HepG2 (cell line): Measurements from ENCODE around the gene KIAA0232. TPM values are rescaled to one million over a fixed set of nuclear protein-coding genes. Genes with fewer than 3 reads are reported as not detected.
A peak's percentile ranks its signal among the peaks of the same experiment; 100 is the strongest.

Experiments used
- DR1 ChIP-seq: sonication (generic); formaldehyde crosslinking; IDR thresholded peaks from 2 replicates; pipeline ENCODE4 v1.8.0; 2021; ENCODE audit warnings: mild to moderate bottlenecking, missing genetic modification reagents, inconsistent platforms
- FOSL2 ChIP-seq: sonication (generic); formaldehyde crosslinking; IDR thresholded peaks from 2 replicates; pipeline ENCODE4 v1.4.0; 2020; ENCODE audit warnings: missing genetic modification reagents
- FOXK1 ChIP-seq: sonication (generic); formaldehyde crosslinking; IDR thresholded peaks from 2 replicates; pipeline ENCODE4 v1.4.0; 2020; ENCODE audit warnings: low read depth, missing genetic modification reagents, borderline replicate concordance
- GABPB1 ChIP-seq: IDR thresholded peaks from 2 replicates; pipeline ENCODE4 v1.6.1; 2016; ENCODE audit warnings: mild to moderate bottlenecking, missing genetic modification reagents, moderate library complexity, missing compliant biosample characterization
- GATAD1 ChIP-seq: IDR thresholded peaks from 2 replicates; pipeline ENCODE4 v1.6.1; 2016; ENCODE audit warnings: missing genetic modification reagents, missing compliant biosample characterization
- JUN ChIP-seq: sonication (generic); formaldehyde crosslinking; IDR thresholded peaks from 2 replicates; pipeline ENCODE4 v1.4.0; 2020; ENCODE audit warnings: mild to moderate bottlenecking, missing genetic modification reagents
- KAT8 ChIP-seq: IDR thresholded peaks from 2 replicates; pipeline ENCODE4 v1.6.1; 2016; ENCODE audit warnings: missing genetic modification reagents, missing compliant biosample characterization
- MAZ ChIP-seq, 2 experiments: sonication (generic) in 1 of 2; formaldehyde crosslinking in 1 of 2; IDR thresholded peaks; 2 replicates each; pipeline versions ENCODE4 v1.5.0 to v1.6.1; 2012 to 2020; ENCODE audit warnings: low read depth in 2 of 2, mild to moderate bottlenecking in 2 of 2, borderline replicate concordance in 1 of 2, improper control_type of control experiment in 1 of 2, low read length in 1 of 2, missing genetic modification reagents in 1 of 2, moderate library complexity in 1 of 2
- PHF21A ChIP-seq: sonication (generic); formaldehyde crosslinking; IDR thresholded peaks from 2 replicates; pipeline ENCODE4 v1.5.0; 2020; ENCODE audit warnings: mild to moderate bottlenecking, missing genetic modification reagents
- POGZ ChIP-seq: sonication (generic); formaldehyde crosslinking; IDR thresholded peaks from 2 replicates; pipeline ENCODE4 v1.4.0; 2020; ENCODE audit warnings: mild to moderate bottlenecking, missing genetic modification reagents
- TP53 ChIP-seq: sonication (generic); formaldehyde crosslinking; conservative IDR thresholded peaks from 2 replicates; pipeline ENCODE4 v1.4.0; 2020; ENCODE audit warnings: missing genetic modification reagents
- ZNF230 ChIP-seq: sonication (generic); formaldehyde crosslinking; IDR thresholded peaks from 2 replicates; pipeline ENCODE4 v1.4.0; 2020; ENCODE audit warnings: mild to moderate bottlenecking, missing genetic modification reagents
- ZNF557 ChIP-seq: sonication (generic); formaldehyde crosslinking; IDR thresholded peaks from 2 replicates; pipeline ENCODE4 v1.4.0; 2020; ENCODE audit warnings: missing genetic modification reagents
- ZNF737 ChIP-seq: sonication (generic); formaldehyde crosslinking; IDR thresholded peaks from 2 replicates; pipeline ENCODE4 v1.5.0; 2020; ENCODE audit warnings: missing genetic modification reagents, mild to moderate bottlenecking, borderline replicate concordance
- polyA plus RNA-seq, 8 experiments: library from polyadenylated mRNA; depleted of rRNA in 3 of 8; stranded (reverse) in 7 of 8; unstranded in 1 of 8; fragments of >200 nt; fragmentation: Illumina TruSeq in 4 of 8; extraction: Trizol in 4 of 8; gene quantifications; 2 replicates each; pipeline versions ENCODE4 v1.2.1 to v1.2.3, GENCODE V29; 2011 to 2016; ENCODE audit warnings: low read depth in 4 of 8, missing spikeins in 1 of 8, mixed read lengths in 1 of 8; ENCODE audit not compliant: insufficient read depth in 1 of 8
- total RNA-seq, 5 experiments: library from RNA; depleted of rRNA; stranded (reverse); fragments of >200 nt; fragmentation: Illumina TruSeq; extraction: Trizol; gene quantifications; 2 replicates each; pipeline ENCODE4 v1.2.3, GENCODE V29; 2016; ENCODE audit warnings: low read depth in 1 of 5
- TF ChIP-seq, protein P1 (sequence below): sonication (generic); formaldehyde crosslinking; IDR thresholded peaks from 2 replicates; pipeline ENCODE4 v1.4.0; 2020; ENCODE audit warnings: missing genetic modification reagents
- TF ChIP-seq, protein P2 (sequence below): sonication (generic); formaldehyde crosslinking; IDR thresholded peaks from 2 replicates; pipeline ENCODE4 v1.4.0; 2020; ENCODE audit warnings: mild to moderate bottlenecking, missing genetic modification reagents
- TF ChIP-seq, protein P3 (sequence below), 2 experiments: IDR thresholded peaks; 2 replicates each; pipeline ENCODE4 v1.6.1; 2011 to 2012; ENCODE audit warnings: low read length in 2 of 2, borderline replicate concordance in 1 of 2, low read depth in 1 of 2, mild to moderate bottlenecking in 1 of 2, moderate library complexity in 1 of 2

KIAA0232 gene
- total and polyA plus RNA-seq, 2 of the 13 experiments (the other 11 are each of a cell fraction or from before 2014, with no cell fraction given), result 7.8 to 17.1 TPM

DNA sequence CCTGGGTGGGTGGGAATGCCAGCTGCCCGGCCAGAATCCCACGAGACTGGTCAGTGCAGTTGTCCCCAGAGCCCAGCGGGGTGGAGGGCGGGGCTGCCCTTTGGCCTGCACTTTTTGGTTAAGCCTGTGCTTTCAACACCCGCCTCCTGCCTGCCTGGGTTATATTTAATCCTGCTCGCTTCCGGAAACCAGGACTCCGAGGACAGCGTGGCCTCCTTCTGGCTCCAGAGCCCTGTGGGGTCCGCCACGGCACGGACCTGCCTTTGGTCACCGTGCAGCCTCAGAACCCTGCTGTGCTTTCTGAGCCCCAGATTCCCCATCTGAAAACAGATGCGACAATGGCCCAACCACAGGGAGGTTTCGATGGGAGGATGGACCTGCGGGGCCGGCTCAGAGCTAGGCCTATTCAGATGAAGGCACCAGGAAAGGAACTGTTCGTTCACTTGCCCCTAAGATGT is 29.4 kb upstream of the KIAA0232 start (continued):
- TF ChIP-seq, protein P1, sequence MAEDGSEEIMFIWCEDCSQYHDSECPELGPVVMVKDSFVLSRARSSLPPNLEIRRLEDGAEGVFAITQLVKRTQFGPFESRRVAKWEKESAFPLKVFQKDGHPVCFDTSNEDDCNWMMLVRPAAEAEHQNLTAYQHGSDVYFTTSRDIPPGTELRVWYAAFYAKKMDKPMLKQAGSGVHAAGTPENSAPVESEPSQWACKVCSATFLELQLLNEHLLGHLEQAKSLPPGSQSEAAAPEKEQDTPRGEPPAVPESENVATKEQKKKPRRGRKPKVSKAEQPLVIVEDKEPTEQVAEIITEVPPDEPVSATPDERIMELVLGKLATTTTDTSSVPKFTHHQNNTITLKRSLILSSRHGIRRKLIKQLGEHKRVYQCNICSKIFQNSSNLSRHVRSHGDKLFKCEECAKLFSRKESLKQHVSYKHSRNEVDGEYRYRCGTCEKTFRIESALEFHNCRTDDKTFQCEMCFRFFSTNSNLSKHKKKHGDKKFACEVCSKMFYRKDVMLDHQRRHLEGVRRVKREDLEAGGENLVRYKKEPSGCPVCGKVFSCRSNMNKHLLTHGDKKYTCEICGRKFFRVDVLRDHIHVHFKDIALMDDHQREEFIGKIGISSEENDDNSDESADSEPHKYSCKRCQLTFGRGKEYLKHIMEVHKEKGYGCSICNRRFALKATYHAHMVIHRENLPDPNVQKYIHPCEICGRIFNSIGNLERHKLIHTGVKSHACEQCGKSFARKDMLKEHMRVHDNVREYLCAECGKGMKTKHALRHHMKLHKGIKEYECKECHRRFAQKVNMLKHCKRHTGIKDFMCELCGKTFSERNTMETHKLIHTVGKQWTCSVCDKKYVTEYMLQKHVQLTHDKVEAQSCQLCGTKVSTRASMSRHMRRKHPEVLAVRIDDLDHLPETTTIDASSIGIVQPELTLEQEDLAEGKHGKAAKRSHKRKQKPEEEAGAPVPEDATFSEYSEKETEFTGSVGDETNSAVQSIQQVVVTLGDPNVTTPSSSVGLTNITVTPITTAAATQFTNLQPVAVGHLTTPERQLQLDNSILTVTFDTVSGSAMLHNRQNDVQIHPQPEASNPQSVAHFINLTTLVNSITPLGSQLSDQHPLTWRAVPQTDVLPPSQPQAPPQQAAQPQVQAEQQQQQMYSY (CRISPR knock-in tag), result peak; percentile 34; the same call in 1 of the 2 replicates
- TF ChIP-seq, protein P2, sequence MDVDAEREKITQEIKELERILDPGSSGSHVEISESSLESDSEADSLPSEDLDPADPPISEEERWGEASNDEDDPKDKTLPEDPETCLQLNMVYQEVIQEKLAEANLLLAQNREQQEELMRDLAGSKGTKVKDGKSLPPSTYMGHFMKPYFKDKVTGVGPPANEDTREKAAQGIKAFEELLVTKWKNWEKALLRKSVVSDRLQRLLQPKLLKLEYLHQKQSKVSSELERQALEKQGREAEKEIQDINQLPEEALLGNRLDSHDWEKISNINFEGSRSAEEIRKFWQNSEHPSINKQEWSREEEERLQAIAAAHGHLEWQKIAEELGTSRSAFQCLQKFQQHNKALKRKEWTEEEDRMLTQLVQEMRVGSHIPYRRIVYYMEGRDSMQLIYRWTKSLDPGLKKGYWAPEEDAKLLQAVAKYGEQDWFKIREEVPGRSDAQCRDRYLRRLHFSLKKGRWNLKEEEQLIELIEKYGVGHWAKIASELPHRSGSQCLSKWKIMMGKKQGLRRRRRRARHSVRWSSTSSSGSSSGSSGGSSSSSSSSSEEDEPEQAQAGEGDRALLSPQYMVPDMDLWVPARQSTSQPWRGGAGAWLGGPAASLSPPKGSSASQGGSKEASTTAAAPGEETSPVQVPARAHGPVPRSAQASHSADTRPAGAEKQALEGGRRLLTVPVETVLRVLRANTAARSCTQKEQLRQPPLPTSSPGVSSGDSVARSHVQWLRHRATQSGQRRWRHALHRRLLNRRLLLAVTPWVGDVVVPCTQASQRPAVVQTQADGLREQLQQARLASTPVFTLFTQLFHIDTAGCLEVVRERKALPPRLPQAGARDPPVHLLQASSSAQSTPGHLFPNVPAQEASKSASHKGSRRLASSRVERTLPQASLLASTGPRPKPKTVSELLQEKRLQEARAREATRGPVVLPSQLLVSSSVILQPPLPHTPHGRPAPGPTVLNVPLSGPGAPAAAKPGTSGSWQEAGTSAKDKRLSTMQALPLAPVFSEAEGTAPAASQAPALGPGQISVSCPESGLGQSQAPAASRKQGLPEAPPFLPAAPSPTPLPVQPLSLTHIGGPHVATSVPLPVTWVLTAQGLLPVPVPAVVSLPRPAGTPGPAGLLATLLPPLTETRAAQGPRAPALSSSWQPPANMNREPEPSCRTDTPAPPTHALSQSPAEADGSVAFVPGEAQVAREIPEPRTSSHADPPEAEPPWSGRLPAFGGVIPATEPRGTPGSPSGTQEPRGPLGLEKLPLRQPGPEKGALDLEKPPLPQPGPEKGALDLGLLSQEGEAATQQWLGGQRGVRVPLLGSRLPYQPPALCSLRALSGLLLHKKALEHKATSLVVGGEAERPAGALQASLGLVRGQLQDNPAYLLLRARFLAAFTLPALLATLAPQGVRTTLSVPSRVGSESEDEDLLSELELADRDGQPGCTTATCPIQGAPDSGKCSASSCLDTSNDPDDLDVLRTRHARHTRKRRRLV, result peak; percentile 82; the same call in 1 of the 2 replicates
- TF ChIP-seq GABPB1 (CRISPR knock-in tag) (peak; percentile 85), FOSL2 (CRISPR knock-in tag) (peak; percentile 38), MAZ (IDR thresholded peaks at IDR 0.05; ENCODE audit: borderline replicate concordance, low read depth, low read length) (no peak), MAZ (CRISPR knock-in tag; IDR thresholded peaks at IDR 0.05; ENCODE audit: low read depth) (peak; percentile 85), KAT8 (peak; percentile 72; the same call in 1 of the 2 replicates), PHF21A (CRISPR knock-in tag) (peak; percentile 87), ZNF230 (CRISPR knock-in tag) (0 out of 2 replicates have a peak, but pooled peaks have one; percentile 54), FOXK1 (CRISPR knock-in tag) (peak; percentile 33; the same call in 1 of the 2 replicates), DR1 (CRISPR knock-in tag) (peak; percentile 80), JUN (CRISPR knock-in tag) (no peak), GATAD1 (peak; percentile 46; the same call in 1 of the 2 replicates), POGZ (CRISPR knock-in tag) (peak; percentile 79), ZNF557 (peak; percentile 83; the same call in 1 of the 2 replicates), ZNF737 (CRISPR knock-in tag) (no peak), TP53 (CRISPR knock-in tag) (peak; percentile 76; the same call in 1 of the 2 replicates)
- TF ChIP-seq, protein P3, sequence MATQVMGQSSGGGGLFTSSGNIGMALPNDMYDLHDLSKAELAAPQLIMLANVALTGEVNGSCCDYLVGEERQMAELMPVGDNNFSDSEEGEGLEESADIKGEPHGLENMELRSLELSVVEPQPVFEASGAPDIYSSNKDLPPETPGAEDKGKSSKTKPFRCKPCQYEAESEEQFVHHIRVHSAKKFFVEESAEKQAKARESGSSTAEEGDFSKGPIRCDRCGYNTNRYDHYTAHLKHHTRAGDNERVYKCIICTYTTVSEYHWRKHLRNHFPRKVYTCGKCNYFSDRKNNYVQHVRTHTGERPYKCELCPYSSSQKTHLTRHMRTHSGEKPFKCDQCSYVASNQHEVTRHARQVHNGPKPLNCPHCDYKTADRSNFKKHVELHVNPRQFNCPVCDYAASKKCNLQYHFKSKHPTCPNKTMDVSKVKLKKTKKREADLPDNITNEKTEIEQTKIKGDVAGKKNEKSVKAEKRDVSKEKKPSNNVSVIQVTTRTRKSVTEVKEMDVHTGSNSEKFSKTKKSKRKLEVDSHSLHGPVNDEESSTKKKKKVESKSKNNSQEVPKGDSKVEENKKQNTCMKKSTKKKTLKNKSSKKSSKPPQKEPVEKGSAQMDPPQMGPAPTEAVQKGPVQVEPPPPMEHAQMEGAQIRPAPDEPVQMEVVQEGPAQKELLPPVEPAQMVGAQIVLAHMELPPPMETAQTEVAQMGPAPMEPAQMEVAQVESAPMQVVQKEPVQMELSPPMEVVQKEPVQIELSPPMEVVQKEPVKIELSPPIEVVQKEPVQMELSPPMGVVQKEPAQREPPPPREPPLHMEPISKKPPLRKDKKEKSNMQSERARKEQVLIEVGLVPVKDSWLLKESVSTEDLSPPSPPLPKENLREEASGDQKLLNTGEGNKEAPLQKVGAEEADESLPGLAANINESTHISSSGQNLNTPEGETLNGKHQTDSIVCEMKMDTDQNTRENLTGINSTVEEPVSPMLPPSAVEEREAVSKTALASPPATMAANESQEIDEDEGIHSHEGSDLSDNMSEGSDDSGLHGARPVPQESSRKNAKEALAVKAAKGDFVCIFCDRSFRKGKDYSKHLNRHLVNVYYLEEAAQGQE (IDR thresholded peaks at IDR 0.05; ENCODE audit: borderline replicate concordance in 1 of 2, low read depth in 1 of 2, low read length in 2 of 2), result peak in 1 of 2 experiments; percentile 63; a peak in 1 of 4 replicates
